Measurements from ENCODE around the gene TCF7L1.

DNA sequence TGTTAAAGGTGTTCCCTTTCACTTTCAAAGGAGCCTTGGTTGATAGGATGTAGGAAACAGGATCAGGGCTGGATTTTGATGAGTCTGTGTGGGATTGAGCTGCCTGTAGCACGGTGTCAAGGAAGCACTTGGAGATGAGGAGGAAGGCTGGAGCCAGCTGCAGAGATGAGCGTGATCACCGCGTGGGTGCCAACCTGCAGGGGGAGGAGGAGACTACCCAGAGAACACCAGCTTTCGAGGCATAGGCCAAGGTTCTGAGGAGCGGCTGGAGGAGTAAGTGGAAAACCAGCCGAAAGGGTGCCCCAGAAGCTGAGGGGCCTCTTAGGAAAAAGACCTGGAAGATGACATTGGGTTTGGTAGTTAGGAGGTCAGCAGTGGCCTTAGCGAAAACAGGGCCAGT is 130.4 kb downstream of the TCF7L1 start:
- TF ChIP-seq POLR2A (IDR thresholded peaks at IDR 0.05) (no peak), CTCF (IDR thresholded peaks at IDR 0.05) (no peak)

Measured in uterus (tissue), 2 donors.